IPS-NIHi7 (cell line): Measurements from ENCODE around the gene CSE1L.
A peak's percentile ranks its signal among the peaks of the same experiment; 100 is the strongest.
"Not testable (repeated sequence)": the region's sequence is repeated elsewhere in the genome, so short reads cannot be mapped to it uniquely, and the experiment has no call there.

ENCODE experiments used
- DNase-seq: peaks from one replicate; pipeline ENCODE4 v3.0.0; 2012; ENCODE audit warnings: mixed read lengths; ENCODE audit errors: extremely low spot score

CSE1L gene

DNA sequence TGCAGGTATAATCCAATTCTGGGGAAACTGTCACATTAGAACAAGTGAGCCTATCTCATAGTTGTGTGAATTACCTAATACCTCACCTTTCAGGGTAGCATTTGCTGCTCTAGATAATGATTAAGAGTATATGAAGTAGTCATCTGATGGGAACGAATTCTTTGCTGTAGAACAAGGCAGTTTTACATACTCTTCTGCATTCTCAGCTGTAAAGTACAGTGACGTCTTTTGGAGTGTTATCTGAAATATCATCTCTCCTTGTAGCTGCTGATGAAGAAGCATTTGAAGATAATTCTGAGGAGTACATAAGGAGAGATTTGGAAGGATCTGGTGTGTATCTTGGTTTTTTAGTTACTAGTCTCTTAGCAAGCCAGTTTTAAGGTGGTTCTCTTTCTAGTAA is 28.4 kb downstream of the CSE1L start:
- no peak for DNase-seq

- DNase-seq: no peak
Observed at GRCh38 chr20:49078310-49078709, 32.2 kb downstream of the CSE1L start.

DNA sequence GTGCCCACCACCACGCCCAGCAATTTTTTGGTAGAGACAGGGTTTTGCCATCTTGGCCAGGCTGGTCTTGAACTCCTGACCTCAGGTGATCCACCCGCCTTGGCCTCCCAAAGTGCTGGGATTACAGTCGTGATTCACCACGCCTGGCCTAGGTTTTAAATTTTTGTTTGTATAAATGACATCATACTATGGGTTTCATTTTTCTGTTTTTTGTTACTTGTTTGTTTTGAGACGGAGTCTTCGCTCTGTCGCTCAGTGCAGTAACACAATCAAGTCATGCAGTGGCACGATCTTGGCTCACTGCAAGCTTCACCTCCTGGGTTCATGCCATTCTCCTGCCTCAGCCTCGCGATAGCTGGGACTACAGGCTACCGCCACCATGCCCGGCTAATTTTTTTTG is 36.2 kb downstream of the CSE1L start:
- not testable (repeated sequence) for DNase-seq

- DNase-seq: no peak
Observed at GRCh38 chr20:49091104-49091503, 45.0 kb downstream of the CSE1L start.

DNA sequence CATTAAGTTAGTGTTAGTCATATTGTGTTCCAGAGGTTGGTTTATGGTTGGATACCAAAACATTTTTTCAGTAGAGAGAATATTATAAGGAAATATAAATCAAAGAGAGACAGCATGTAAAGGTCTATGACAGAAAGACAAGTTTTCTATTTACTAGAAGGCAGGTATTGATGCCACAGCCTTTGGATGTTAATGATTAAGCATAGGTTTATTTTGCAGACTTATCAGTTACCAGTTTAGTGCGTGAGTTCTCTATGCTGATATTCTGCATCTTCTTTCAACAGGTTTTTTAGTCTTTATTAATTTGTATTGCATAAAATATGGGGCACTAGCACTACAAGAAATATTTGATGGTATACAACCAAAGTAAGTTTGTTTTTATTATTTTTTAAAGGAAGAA is 45.6 kb downstream of the CSE1L start:
- no peak for DNase-seq

- DNase-seq: no peak
Observed at GRCh38 chr20:49096203-49096730, 50.2 kb downstream of the CSE1L start.

DNA sequence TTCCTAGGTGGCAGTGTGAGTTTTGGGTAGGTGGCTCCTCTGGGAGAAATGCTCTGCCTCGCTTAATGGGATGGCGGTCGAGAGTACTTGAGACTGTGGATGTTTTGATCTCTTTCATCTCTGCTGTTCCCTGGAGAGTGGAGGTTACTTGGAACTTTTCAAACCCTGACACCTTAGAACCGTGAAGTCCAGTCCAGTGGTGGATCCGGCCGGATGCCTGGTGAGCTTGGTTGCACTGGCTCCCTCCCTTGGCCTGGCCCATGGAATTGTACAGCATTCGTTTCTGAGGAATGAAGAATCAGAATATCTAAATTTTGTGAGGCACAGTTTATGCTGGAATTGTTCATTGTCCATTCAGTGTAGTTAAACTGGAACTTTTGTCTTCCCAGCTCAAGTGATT is 51.0 kb downstream of the CSE1L start:
- no peak for DNase-seq

GRCh38 chr20:49098136-49098535 is 52.0 kb downstream of the CSE1L start:
- DNase-seq: no peak

- no peak for DNase-seq
Observed at GRCh38 chr20:49099011-49099410, 52.9 kb downstream of the CSE1L start.

- DNase-seq: not testable (repeated sequence)
Observed at GRCh38 chr20:49100292-49100691, 54.2 kb downstream of the CSE1L start.

GRCh38 chr20:49100972-49101371 is 54.9 kb downstream of the CSE1L start:
- DNase-seq: no peak

GRCh38 chr20:49103019-49103418 is 56.9 kb downstream of the CSE1L start:
- DNase-seq: no peak

DNA sequence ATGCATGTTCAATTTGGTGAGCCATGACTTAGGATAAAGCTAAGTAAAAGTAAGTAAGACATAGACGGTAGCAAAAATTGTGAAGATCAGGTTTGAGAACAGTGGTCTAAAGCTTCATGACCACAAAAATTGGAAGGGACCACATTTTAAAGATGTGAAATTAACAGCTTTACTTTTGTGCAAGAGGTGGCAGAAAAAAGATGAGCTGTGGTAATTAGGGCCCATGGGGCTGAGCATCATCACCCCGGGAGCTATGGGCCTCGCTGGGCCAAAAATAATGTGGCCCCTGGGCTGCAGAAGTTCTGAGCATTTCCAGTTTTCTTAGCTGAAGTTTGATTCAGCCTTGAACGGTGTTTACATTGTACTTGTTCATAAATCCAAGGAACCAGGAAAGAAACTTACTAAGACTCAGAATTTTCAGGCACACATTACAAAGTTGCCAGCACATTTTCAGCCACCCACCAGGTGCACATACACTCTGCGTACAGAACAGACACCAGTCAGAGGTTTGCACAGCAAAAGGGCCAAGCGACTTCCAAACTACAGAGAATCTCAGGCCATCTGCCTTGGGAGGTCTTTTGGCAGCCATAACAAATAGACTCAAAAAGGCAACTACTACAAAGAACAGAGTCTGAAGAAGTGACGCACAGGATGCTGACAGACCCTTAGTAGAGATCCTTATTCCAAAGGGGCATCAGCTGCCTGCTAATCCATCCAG is 57.7 kb downstream of the CSE1L start:
- no peak for DNase-seq

DNA sequence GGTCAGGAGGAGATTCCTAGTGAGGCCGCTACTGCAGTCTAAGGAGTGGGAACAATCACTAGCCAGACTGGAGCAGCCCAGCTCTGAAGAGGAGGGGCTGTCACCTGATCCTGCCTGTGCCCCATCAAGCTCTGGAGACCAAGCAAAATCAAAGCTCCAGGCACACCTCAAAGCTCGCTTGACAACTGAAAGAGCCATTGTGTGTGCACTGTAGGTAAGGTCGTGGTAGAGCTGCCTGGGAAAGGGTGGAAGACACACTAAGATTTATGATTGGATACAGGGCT is 58.2 kb downstream of the CSE1L start:
- DNase-seq: peak; percentile 28

DNA sequence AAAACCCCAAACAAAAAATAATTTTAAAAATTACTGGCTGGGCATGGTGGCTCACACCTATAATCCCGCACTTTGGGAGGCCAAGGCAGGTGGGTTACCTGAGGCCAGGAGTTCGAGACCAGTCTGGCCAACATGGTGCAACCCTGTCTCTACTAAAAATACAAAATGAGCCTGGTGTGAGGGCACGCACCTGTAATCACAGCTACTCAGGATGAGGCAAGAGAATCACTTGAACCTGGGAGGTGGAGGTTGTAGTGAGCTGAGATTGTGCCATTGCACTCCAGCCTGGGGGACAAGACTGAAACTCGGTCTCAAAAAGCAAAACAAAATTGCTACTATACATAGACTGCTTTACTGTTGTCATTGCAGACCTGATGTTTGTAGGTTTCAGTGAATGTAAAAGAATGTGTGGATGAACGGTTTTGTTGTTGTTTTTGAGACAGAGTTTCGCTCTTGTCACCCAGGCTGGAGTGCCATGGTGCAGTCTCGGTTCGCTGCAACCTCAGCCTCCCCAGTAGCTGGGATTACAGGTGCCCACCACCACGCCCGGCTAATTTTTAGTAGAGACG is 59.0 kb downstream of the CSE1L start:
- DNase-seq: not testable (repeated sequence)

DNA sequence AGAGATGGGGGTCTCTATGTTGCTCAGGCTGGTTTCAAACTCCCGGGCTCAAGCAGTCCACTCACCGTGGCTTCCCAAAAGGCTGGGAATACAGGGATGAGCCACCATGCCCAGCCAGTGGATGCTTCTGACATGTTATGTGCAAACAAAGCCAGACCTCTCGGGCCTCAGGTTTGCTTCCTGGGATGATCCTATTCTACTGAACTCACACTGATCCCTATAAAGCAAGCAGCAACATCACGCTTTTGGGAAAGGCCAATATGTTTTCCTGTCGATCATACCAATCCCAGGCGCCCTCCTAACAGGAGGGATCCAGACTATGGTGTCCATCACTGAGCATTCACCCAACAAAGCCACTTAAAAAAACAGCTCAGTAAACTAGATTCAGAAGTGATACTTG is 60.2 kb downstream of the CSE1L start:
- DNase-seq: no peak

GRCh38 chr20:49110767-49111694 is 64.9 kb downstream of the CSE1L start:
- no peak for DNase-seq

GRCh38 chr20:49112596-49113274 is 66.6 kb downstream of the CSE1L start:
- DNase-seq: no peak

DNA sequence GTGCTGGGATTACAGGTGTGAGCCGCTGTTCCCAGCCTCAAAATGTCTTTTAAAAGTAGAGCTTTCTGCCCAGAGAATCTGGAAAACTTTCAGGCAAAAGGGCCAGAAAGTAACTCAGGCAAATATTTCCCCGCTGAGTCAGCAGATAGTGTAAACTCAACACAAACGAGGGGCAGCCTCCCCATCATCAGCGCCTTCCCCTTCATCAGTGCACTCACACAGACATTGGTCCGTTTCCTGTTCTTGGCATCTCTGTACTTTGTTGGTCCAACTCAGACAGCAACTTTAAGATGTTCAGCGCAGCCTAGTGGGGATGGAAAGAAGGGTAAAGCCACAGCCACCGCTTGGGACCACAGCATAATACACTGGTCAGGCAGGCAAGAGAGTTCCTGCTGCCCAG is 69.5 kb downstream of the CSE1L start:
- DNase-seq: no peak

GRCh38 chr20:49118307-49118706 is 72.2 kb downstream of the CSE1L start:
- no peak for DNase-seq

- no peak for DNase-seq
Observed at GRCh38 chr20:49119988-49120387, 73.9 kb downstream of the CSE1L start.

DNA sequence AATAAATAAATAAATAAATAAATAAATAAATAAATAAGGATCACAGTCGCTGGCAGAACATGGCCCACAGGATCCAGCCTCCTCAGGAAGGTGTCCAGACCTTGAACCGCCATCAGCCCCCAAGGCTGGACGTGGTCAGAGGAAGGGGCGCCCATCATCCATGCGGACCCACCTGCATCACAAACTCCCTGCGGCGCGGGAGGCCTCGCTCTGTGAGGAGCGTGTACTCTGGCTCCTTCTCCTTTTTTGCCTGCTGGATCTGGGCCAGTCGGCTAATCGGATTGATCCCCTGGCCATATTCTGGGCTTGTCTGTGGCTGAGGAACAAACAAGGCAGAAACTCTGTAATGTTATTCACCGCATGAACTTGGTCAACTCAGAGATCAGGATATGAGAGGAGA is 76.8 kb downstream of the CSE1L start:
- DNase-seq: no peak
